Muscle layer of duodenum (tissue), 2 donors: ENCODE data around the gene WASHC2A.
A peak's percentile ranks its signal among the peaks of the same experiment; 100 is the strongest.
"Not testable (repeated sequence)": the region's sequence is repeated elsewhere in the genome, so short reads cannot be mapped to it uniquely, and the experiment has no call there.

Experiments
- H3K27ac ChIP-seq: one replicate; pipeline ENCODE4 v1.7.0; 2013; ENCODE audit warnings: mild to moderate bottlenecking, low read length
- H3K27me3 ChIP-seq: one replicate; pipeline ENCODE4 v1.7.0; 2013; ENCODE audit warnings: low read depth, mild to moderate bottlenecking, control low read depth, low read length
- H3K36me3 ChIP-seq, 2 donors: one replicate each; pipeline ENCODE4 v1.7.0; 2013; ENCODE audit warnings: low read length in 2 of 2, control low read depth in 1 of 2, mild to moderate bottlenecking in 1 of 2; ENCODE audit not compliant: insufficient read depth in 2 of 2, control insufficient read depth in 1 of 2
- H3K4me1 ChIP-seq, 2 donors: one replicate each; pipeline ENCODE4 v1.7.0; 2013; ENCODE audit warnings: low read length in 2 of 2, mild to moderate bottlenecking in 2 of 2, control low read depth in 1 of 2, moderate library complexity in 1 of 2; ENCODE audit not compliant: insufficient read depth in 2 of 2, control insufficient read depth in 1 of 2
- H3K4me3 ChIP-seq, 2 donors: one replicate each; pipeline ENCODE4 v1.7.0; 2013; ENCODE audit warnings: low read length in 2 of 2, low read depth in 1 of 2, mild to moderate bottlenecking in 1 of 2
- H3K9me3 ChIP-seq, 2 donors: one replicate each; pipeline ENCODE4 v1.7.0; 2013; ENCODE audit warnings: low read length in 2 of 2, control low read depth in 1 of 2, mild to moderate bottlenecking in 1 of 2; ENCODE audit not compliant: control insufficient read depth in 1 of 2
- donor health status: healthy.

The WASHC2A gene, protein sequence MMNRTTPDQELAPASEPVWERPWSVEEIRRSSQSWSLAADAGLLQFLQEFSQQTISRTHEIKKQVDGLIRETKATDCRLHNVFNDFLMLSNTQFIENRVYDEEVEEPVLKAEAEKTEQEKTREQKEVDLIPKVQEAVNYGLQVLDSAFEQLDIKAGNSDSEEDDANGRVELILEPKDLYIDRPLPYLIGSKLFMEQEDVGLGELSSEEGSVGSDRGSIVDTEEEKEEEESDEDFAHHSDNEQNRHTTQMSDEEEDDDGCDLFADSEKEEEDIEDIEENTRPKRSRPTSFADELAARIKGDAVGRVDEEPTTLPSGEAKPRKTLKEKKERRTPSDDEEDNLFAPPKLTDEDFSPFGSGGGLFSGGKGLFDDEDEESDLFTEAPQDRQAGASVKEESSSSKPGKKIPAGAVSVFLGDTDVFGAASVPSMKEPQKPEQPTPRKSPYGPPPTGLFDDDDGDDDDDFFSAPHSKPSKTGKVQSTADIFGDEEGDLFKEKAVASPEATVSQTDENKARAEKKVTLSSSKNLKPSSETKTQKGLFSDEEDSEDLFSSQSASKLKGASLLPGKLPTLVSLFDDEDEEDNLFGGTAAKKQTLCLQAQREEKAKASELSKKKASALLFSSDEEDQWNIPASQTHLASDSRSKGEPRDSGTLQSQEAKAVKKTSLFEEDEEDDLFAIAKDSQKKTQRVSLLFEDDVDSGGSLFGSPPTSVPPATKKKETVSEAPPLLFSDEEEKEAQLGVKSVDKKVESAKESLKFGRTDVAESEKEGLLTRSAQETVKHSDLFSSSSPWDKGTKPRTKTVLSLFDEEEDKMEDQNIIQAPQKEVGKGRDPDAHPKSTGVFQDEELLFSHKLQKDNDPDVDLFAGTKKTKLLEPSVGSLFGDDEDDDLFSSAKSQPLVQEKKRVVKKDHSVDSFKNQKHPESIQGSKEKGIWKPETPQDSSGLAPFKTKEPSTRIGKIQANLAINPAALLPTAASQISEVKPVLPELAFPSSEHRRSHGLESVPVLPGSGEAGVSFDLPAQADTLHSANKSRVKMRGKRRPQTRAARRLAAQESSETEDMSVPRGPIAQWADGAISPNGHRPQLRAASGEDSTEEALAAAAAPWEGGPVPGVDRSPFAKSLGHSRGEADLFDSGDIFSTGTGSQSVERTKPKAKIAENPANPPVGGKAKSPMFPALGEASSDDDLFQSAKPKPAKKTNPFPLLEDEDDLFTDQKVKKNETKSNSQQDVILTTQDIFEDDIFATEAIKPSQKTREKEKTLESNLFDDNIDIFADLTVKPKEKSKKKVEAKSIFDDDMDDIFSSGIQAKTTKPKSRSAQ (N-terminal part only)

GRCh38 chr10:50067546-50068351 lies at the start of gene WASHC2A:
WASHC2A (plus strand) TSS chr10:50067954; CDS start chr10:50068006, 52 bp downstream.
- not testable (repeated sequence) for H3K27me3 ChIP-seq, H3K27ac ChIP-seq, H3K4me1 ChIP-seq, H3K9me3 ChIP-seq, H3K36me3 ChIP-seq
- peak within 1 kb of the TSS; percentile 44 to 82 for H3K4me3 ChIP-seq

GRCh38 chr10:50019279-50019678 lies 48.5 kb upstream of the WASHC2A start:
- H3K9me3 ChIP-seq, H3K27ac ChIP-seq, H3K27me3 ChIP-seq, H3K4me1 ChIP-seq, H3K36me3 ChIP-seq, H3K4me3 ChIP-seq: not testable (repeated sequence)

GRCh38 chr10:50020451-50021024 lies 47.2 kb upstream of the WASHC2A start:
- not testable (repeated sequence) for H3K36me3 ChIP-seq, H3K27ac ChIP-seq, H3K4me3 ChIP-seq, H3K9me3 ChIP-seq, H3K27me3 ChIP-seq, H3K4me1 ChIP-seq

DNA sequence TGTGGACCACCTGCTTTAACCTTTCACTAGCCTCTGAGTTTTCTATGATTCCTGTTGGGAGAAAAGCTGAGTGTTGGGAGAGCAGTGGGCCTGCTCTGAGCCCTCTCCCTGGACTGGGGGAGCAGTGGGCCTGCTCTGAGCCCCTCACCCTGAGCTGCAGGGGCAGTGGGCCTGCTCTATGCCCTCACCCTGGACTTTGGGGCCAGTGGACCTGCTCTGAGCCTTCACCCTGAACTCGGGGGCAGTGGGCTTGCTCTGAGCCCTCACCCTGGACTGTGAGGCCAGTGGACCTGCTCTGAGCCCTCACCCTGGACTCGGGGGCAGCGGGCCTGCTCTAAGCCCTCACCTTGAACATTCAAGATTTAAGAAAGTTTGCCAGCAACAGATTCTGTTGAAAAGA lies 46.1 kb upstream of the WASHC2A start:
- Histone ChIP-seq H3K27ac (no peak overlapping the region), H3K4me3 (no peak overlapping the region)

DNA sequence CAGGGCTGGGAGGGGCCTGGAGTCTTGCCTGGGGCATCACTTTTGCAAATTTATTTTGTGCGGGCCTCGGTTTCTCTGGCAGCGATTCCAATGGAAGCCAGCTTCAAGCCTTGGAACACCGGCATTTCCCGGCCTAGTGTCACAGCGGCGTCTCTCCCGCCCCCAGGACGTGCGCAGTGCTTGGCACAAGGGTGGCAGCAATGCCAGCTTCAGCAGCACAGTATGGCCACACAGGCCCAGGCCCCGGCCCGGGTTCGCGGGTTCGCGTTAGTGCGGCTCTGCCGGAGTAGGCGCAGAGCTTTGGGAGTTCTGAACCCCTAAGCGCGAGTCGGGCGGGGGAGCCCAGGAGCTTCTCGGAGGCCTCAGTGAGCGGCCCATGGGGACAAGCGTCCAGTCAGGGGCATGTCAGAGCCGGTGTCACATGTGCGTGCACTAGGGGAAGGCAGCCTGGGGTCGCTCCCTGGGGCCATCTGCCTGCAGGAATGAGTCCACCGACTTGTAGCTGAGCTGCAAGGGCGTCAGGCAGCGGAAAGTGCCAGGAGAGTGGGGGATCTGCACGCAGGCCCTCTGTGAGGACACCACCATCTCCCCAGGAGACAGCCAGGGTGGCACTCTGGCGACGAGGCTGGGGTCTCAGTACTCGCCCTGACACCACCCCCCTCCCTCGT lies 42.9 kb upstream of the WASHC2A start:
- not testable (repeated sequence) for H3K36me3 ChIP-seq, H3K27me3 ChIP-seq, H3K4me3 ChIP-seq

More for the DNA sequence above, 46.1 kb upstream of the WASHC2A start:
- Histone ChIP-seq H3K27me3 (peaks cover 8% of the 10 kb centered on the region), H3K36me3 (no peaks in the 10 kb centered on the region), H3K4me1 (no peaks in the 10 kb centered on the region), H3K9me3 (no peaks in the 10 kb centered on the region)

DNA sequence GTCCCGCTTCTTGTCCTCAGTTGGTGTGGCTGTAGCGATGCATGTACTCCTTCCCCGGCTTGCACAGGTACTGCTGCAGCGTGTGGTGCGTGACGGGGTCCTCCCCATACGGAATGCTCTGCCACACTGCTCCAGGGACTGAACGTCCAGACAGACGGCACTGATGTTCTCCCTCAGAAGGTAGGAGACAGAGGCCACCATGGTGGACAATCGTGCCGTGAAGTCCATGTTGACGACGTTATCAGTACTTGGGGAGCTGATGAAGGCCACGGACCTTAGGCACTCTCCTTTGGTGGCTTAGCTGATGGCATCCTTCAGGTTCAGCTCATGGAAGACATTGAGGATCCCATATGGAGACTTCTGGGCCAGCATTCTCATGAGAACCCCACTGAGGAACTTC lies 42.1 kb upstream of the WASHC2A start:
- no peaks in the 10 kb centered on the region for H3K36me3 ChIP-seq
- no peak overlapping the region for H3K4me3 ChIP-seq
- no peak overlapping the region for H3K27ac ChIP-seq
- no peaks in the 10 kb centered on the region for H3K9me3 ChIP-seq
- no peaks in the 10 kb centered on the region for H3K4me1 ChIP-seq
- H3K27me3 ChIP-seq: peaks cover 8% of the 10 kb centered on the region

More for the DNA sequence above, 42.9 kb upstream of the WASHC2A start:
- H3K9me3 ChIP-seq, H3K4me1 ChIP-seq, H3K27ac ChIP-seq: not testable (repeated sequence)

GRCh38 chr10:50027195-50027594 lies 40.6 kb upstream of the WASHC2A start:
- Histone ChIP-seq H3K4me3 (no peak overlapping the region), H3K27ac (no peak overlapping the region), H3K36me3 (no peaks in the 10 kb centered on the region), H3K9me3 (no peaks in the 10 kb centered on the region), H3K4me1 (no peaks in the 10 kb centered on the region), H3K27me3 (peaks cover 8% of the 10 kb centered on the region)

DNA sequence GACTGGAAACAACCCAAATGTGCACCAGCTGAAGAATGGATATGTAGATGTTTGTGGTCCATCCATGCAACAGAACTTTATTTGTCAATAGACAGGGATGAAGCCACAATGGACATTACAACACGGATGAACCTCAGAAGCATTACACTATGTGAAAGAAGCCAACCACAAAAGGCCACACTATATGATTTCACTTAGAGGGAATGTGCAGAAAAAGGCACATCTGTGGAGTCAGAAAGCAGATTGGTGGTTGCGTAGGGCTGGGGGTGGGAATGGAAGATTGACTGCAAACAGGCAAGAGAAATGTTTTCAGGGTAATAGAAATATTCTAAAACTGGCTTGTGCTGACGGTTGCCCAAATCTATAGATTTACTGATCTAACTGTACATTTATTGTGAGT lies 34.3 kb upstream of the WASHC2A start:
- Histone ChIP-seq H3K4me1 (no peaks in the 10 kb centered on the region), H3K27me3 (no peaks in the 10 kb centered on the region), H3K9me3 (no peaks in the 10 kb centered on the region), H3K36me3 (no peaks in the 10 kb centered on the region), H3K27ac (no peak overlapping the region), H3K4me3 (no peak overlapping the region)

DNA sequence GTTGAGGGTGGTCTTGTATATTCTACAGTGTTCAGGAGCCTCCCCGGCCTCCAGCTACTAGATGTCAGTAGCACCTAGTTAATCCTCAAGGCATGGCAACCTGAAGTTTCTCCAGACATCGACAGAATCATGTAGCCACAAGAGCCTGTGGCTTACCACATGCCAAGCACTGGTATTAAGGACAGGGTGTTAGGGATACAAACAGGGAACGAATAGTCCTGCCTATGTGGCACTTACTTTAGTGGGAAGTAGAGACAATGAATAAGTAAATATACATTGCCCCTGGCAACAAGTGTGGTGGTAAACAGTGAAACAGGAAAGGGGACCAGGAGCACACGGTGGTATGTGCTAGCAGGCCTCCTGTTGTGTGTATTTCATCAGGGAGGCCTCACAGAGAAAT lies 32.4 kb upstream of the WASHC2A start:
- not testable (repeated sequence) for H3K27me3 ChIP-seq, H3K9me3 ChIP-seq, H3K36me3 ChIP-seq, H3K27ac ChIP-seq, H3K4me1 ChIP-seq, H3K4me3 ChIP-seq
